CD1c-positive myeloid dendritic cell (primary cell): ENCODE data around the gene CNPPD1.
A peak's percentile ranks its signal among the peaks of the same experiment; 100 is the strongest.
"Not testable (repeated sequence)": the region's sequence is repeated elsewhere in the genome, so short reads cannot be mapped to it uniquely, and the experiment has no call there.

Experiments used
- DNase-seq: peaks from one replicate; pipeline ENCODE4 v3.0.0-alpha.2; 2016; ENCODE audit errors: extremely low spot score

Gene CNPPD1

DNA sequence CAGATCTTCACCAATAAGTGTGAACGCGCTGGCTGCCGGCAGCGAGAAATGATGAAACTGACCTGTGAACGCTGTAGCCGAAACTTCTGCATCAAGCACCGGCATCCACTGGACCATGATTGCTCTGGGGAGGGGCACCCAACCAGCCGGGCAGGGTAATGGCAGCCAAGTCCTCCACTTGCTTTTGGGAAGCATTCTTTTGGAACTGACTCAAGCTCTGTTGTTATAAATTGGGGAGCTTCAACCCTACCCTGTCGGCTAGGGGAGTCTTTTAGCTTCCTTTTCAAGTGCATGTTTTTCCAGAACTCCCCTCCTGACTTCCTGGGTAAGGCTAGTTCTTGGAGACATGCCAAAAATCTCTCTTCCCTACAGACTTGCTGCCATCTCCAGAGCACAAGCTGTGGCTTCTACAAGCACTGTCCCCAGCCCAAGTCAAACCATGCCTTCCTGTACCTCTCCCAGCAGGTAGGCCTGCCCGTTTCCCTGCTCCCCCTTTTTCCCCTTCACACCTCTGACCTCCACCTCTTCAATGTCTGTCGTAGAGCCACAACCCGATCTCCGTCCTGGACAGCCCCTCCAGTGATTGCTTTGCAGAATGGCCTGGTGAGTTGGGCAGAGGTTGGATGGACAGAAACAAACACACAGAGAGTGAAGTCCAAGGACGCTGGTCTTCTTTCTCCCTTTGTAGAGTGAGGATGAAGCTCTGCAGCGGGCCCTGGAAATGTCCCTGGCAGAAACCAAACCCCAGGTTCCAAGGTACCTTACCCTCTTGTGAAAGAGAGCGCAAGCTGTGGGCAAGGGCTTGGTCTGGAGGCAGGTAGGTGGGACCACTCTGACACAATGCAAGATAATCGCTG lies 31.4 kb upstream of the CNPPD1 start:
- no peak for DNase-seq

DNA sequence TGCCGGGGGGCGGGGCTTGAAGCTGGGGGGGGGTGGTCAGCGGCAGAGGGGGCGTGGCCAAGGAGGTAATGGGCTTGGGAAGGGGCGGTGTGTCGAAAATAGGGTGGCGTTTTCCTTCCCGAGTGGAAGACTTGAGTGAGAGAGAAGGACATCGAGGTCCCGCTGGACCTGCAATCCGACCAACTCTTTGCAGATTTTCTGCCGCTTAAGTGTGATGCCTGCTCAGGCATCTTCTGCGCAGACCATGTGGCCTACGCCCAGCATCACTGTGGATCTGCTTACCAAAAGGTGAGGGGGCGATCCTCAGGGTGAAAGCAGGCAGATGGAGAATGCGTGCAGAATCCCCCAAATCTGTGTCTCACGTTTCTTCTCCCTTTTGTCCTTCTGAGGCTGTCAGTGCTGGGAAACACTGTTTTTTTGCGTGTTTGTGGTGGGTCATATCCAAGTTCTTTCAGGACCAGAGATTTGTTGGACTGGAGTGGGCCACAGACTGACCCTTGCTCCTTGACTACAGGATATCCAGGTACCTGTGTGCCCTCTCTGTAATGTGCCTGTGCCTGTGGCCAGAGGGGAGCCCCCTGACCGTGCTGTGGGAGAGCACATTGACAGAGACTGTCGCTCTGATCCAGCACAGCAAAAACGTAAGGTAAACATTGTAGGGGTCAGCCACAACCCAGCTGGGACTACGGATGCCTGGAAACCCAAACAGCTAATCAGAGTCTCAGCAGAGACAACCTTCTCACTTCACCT lies 30.6 kb upstream of the CNPPD1 start:
- DNase-seq: no peak

DNA sequence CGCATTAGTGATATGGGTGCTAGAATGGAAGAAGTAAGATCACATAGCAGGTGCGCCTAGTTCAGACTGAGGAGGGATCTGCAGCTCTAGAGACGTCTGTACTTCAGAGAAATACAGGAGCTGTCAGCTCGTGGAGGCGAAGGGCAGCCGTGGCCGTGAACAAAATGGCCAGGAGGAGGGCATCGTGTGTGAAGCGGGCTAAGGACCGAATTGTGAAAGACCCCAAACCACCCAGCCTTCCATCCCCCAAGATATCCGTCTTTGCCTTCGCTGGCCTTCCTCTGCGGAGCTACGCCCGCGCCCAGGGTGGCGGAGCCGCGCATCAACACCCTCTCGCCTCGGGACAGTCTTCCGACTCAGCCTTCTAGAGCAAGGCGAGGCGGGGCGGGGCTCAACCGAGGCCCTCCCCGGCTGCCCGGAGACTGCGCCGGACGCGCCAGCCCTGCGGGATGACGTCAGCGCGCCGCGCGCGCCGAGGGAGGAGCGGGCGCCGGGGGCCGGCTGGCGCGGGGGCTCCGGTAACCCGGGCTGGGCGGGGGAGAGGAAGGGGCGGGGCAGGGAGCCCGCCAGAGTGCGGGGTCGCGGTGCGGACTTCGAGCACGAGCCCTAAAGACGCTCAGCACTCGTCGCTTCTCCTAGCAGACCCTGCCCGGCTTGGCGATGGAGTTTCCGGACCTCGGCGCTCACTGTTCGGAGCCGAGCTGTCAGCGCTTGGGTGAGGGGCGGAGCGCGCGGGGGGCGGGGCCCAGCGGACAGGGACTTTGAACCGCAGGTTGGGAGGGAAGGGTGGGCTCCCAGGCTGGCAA lies 29.8 kb upstream of the CNPPD1 start, which contains the start of gene ZFAND2B:
TSS of gene ZFAND2B (plus strand) at position 455 of the 806 bp plus-strand sequence. CDS start at position 661, 206 bp downstream.
- peak; percentile 98 for DNase-seq

DNA sequence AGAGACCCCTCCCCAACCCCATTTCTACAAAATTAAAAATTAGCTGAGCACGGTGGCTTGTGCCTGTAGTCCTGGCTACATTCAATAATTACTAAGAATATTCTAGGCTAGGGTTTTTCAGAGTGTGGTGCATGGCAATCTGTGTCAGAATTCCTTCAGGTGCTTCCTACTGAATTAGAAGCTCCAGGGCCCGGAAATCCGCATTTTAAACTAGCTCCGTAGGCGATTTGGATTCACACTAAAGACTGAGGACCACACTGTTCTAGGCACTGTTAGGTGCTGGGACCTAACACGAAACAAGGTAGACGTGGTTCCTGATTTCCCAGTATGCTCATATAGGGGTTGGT lies 29.2 kb upstream of the CNPPD1 start:
- DNase-seq: no peak

DNA sequence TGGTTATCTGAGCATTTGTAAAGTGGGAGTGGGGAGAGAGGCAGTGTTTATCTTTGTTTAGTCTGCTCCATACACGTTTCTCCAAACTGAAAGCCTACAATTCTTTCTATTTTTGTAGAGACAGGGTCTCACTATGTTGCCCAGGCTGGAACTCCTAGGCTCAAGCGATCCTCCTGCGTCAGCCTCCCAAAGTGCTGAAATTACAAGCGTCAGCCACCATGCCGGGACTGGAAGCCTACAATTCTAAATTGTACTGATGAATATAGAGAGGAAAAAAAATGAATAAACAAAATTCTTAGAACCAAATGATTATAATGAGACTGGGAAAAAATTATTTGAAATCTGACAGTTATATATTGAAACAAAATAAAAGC lies 28.4 kb upstream of the CNPPD1 start:
- no peak for DNase-seq

DNA sequence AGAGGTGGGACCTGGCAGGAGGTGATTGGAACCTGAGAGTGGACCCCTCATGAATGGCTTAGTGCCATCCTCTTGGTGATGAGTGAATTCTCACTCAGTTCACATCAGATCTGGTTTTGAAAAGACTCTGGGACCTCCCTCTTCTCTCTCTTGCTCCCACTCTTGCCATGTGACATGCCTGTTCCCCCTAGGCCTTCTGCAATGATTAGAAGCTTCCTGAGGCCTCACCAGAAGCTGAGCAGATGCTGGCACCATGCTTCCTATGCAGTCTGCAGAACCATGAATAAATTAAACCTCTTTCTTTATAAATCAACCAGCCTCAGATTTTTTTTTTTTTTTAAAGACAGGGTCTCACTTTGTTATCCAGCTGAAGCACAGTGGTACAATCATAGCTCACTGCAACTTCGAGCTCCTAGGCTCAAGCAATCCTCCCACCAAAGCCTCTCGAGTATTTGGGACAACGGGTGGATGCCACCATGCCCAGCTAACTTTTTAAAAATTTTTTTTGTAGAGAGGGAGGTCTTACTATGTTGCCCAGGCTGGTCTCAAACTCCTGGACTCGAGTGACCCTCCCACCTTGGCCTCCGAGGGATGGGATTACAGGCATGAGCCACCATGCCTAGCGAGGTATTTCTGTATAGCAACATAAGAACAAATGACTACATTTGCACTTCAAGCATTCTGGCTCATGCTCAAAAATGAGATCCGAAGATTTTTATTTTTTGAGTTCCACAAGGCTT lies 27.9 kb upstream of the CNPPD1 start:
- no peak for DNase-seq

DNA sequence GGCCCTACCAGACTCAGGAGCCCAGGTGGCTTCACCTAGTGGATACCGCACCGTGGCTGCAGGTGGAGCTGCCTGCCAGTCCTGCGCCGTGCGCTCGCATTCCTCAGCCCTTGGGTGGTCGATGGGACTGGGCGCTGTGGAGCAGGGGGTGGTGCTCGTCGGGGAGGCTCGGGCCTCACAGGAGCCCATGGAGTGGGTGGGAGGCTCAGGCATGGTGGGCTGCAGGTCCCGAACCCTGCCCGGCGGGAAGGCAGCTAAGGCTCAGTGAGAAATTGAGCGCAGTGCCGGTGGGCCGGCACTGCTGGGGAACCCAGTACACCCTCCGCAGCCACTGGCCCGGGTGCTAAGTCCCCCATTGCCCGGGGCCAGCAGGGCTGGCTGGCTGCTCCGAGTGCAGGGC lies 24.6 kb upstream of the CNPPD1 start:
- not testable (repeated sequence) for DNase-seq

DNA sequence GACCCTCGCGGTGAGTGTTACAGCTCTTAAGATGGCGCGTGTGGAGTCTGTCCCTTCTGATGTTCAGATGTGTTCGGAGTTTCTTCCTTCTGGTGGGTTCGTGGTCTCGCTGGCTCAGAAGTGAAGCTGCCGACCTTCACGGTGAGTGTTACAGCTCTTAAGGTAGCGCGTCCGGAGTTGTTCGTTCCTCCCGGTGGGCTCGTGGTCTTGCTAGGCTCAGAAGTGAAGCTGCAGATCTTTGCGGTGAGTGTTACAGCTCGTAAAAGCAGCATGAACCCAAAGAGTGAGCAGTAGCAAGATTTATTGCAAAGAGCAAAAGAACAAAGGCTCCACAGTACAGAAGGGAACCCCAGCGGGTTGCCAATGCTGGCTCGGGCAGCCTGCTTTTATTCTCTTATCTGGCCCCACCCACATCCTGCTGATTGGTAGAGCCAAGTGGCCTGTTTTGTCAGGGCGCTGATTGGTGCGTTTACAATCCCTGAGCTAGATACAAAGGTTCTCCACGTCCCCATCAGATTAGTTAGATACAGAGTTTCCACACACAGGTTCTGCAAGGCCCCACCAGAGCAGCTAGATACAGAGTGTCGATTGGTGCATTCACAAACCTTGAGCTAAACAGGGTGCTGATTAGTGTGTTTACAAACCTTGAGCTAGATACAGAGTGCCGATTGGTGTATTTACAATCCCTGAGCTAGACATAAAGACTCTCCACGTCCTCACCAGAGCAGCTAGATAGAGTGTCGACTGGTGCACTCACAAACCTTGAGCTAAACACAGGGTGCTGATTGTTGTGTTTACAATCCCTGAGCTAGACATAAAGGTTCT lies 24.0 kb upstream of the CNPPD1 start:
- not testable (repeated sequence) for DNase-seq

DNA sequence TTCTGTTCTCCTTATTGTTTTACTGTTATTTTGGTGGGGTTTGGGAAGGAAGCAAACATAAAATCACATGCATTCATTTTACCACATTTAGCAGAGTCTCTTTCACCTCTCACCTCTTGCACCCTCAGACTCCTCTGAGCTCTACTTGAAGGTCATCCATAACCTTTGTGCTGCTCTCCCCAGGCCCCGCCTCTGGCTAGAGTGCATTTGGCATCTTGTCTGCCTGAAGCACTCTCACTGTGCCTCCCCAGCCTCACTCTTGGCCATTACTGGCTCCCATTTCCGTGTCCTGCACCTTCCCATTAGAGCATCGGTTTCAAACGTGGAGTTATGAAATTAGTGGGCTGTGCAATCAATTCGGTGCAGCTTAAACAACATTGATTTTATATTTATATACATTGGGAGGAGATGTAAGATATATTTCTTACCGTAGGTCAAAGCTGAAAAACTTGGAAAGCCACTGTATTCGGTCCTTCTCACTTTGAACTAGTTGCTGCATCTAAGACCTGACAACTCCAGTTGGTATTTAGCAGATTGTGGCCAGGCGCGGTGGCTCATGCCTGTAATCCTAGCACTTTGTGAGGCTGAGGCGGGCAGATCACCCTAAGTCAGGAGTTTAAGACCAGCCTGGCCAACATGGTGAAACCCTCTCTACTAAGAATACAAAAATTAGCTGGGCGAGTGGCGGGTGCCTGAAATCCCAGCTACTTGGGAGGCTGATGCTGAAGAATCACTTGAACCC lies 22.9 kb upstream of the CNPPD1 start:
- no peak for DNase-seq

DNA sequence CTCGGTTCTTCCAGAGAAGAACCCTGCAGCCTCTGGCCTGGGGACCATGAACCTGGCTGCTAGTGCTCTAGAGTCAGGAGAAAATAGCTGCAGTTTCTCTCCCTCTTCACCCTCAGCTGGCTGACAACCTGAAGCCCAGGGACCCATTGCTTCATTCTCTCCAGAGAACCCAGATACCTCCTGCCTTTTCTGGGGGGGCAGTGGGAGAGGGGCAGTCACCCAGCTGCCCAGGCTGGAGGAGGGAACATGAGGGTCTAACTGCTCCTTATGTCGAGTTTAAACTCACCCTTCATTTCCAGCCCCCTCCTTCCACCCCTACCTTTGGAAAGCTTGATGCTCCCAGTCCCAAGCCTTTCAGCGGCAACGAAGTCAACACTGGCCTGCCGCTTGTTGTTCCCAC lies 22.2 kb upstream of the CNPPD1 start:
- no peak for DNase-seq

DNA sequence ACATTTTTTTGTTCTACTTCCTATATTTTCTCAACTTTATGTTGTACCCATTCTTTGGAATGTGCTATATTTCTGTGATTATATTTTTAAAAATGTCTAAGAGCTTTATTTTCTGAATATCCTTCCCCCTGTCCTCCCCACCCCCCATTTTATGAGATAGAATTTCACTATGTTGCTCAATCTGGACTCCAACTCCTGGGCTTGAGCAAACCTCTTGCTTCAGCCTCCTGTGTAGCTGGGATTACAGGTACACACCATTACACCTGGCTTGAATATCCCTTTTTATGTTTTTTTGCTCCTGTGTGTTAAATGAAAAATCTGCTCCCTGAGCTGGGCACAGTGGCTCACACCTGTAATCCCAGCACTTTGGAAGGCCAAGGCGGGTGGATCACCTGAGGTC lies 20.7 kb upstream of the CNPPD1 start:
- DNase-seq: no peak

DNA sequence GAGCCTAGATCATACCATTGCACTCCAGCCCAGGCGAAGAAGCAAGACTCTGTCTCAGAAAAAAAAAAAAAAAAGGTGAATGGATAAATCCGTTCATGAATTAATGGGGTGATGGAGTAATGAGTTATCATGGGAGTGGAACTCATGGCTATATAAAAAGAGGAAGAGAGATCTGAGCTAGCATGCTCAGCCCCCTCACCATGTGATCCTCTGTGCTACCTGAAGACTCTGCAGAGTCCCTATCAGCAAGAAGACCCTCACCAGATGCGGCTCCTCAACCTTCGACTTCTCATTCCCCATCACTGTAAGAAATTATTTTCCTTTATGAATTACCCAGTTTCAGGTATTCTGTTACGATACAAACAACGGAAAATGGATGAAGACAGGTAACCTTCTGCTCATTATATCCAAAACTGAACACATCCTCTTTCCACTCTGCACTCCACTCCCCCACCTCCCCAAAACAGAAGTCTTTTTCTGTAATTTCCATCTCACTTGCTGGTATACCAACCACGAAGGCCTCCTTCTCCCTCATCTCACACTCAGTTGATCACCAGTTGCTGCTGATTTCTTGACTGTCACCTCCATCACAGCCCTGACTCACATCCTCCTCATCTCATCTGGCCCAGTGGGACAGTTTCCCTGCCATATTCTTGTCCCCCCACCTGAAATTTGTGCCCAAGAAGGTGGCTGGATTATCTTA lies 10.2 kb upstream of the CNPPD1 start:
- DNase-seq: no peak

DNA sequence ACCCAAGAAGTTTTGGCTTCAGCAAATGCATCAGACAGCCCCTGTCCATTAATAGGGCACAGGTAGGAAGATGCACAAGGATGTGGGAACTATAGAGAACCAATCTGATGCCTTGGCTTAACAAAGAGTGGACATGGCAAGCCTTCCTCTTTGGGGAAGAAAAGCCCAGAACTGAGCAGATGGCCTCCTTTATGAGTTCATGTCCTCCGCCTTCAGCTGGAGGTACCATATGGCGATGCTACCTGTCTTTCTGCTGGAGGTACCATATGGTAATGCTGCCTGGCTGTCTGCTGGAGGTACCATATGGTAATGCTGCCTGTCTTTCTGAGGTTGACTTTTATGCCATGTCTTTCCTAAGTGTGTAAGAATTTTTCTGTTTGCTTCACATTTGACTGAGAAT lies 7.4 kb upstream of the CNPPD1 start:
- no peak for DNase-seq

DNA sequence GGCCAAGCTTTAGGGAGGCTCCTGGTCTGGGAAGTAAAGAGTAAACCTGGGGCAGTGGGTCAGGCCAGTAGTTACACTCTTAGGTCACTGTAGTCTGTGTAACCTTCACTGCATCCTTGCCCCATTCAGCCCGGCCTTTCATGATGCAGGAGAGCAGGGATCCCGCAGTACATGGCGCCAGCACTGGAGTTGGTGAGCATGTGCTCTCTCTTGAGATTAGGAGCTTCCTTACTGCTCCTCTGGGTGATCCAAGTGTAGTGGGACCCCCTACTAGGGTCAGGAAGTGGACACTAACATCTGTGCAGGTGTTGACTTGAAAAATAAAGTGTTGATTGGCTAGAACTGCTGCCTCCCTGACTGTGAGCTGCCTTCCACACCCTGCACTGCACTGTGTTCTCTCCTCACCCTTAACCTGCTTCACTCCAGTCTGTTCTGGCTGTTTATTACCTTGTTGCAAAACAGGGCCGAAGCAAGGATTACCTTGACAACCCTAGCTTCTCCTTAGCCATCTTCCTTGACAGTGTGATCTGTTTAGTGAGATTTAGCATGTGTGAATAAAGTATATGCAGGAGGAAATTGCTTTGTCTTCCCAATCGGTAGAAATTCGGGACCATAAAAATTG lies 6.5 kb upstream of the CNPPD1 start:
- DNase-seq: no peak

DNA sequence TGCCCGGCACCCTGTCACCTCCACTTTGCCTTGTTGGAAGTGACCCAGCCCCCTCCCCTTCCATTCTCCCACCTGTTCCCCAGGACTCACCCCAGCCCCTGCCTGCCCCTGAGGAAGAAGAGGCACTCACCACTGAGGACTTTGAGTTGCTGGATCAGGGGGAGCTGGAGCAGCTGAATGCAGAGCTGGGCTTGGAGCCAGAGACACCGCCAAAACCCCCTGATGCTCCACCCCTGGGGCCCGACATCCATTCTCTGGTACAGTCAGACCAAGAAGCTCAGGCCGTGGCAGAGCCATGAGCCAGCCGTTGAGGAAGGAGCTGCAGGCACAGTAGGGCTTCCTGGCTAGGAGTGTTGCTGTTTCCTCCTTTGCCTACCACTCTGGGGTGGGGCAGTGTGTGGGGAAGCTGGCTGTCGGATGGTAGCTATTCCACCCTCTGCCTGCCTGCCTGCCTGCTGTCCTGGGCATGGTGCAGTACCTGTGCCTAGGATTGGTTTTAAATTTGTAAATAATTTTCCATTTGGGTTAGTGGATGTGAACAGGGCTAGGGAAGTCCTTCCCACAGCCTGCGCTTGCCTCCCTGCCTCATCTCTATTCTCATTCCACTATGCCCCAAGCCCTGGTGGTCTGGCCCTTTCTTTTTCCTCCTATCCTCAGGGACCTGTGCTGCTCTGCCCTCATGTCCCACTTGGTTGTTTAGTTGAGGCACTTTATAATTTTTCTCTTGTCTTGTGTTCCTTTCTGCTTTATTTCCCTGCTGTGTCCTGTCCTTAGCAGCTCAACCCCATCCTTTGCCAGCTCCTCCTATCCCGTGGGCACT lies 5.8 kb upstream of the CNPPD1 start:
- DNase-seq: peak; percentile 60

DNA sequence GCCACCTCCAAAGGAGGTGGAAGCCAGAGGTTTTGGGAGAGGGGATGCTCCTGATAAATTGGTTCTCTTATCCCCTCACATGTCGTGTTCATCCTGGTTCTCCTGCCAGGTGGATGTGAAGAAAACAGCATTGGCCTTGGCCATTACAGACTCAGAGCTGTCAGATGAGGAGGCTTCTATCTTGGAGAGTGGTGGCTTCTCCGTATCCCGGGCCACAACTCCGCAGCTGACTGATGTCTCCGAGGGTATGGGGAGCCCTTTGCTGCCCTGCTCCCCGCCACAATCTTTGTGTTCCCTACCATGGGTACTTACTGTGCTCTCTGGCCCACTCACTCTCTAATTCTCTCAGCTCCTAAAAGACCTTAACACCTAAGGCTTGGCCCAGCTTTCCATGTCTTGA lies 4.8 kb upstream of the CNPPD1 start:
- DNase-seq: no peak

DNA sequence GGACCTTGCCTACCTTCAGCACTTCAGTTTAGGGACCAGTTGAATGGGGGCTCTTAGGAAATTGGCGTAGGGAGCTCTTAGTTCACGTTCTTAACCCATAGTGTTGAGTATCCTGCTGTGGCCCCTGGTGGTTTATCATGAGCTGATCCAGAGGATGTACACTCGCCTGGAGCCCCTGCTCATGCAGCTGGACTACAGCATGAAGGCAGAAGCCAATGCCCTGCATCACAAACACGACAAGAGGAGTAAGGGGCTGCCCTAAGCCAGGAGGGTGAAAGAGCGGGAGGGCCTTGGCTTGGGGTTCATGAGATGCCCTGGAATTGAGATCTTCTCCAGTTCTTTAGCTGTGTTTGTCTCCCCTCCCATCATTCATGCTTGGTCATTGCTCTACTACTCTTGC lies 4.2 kb upstream of the CNPPD1 start:
- no peak for DNase-seq
